Measurements from ENCODE around the gene PHGDH.

The PHGDH gene

DNA sequence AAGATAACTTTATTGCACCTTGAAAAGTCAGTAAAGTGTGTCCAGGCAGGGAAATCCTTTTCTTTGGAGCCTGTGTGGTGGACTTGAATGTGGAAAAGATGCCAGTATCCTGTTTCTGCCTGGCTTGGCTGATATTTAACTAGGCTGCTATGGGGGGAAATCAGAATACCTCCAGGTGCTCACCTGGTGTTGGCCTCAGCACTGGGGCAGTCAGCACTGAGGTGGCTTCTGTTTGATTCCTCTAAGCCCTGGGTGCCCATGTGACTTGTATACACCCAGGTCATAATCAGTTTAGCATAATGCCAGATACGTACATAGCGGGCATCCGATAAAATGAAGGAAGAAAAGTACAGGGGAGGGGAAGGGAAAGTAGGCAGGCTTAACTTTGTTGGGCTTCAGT is 7.2 kb downstream of the PHGDH start:
- Histone ChIP-seq H3K27me3 (ENCODE audit: control insufficient read depth, insufficient read depth, low read length) (no peaks in the 10 kb centered on the region), H3K4me2 (ENCODE audit: low read length) (no peak overlapping the region), H3K4me3 (ENCODE audit: low read length) (no peak overlapping the region), H3K36me3 (ENCODE audit: insufficient read depth, low read length) (peaks cover 10% of the 10 kb centered on the region), H3K9me3 (replicated peaks; ENCODE audit: low read length) (no peaks in the 10 kb centered on the region), H3K9ac (ENCODE audit: low read depth, low read length) (no peak overlapping the region), H3K4me1 (ENCODE audit: control insufficient read depth, insufficient read depth, low read length) (peaks cover 3% of the 10 kb centered on the region)

DNA sequence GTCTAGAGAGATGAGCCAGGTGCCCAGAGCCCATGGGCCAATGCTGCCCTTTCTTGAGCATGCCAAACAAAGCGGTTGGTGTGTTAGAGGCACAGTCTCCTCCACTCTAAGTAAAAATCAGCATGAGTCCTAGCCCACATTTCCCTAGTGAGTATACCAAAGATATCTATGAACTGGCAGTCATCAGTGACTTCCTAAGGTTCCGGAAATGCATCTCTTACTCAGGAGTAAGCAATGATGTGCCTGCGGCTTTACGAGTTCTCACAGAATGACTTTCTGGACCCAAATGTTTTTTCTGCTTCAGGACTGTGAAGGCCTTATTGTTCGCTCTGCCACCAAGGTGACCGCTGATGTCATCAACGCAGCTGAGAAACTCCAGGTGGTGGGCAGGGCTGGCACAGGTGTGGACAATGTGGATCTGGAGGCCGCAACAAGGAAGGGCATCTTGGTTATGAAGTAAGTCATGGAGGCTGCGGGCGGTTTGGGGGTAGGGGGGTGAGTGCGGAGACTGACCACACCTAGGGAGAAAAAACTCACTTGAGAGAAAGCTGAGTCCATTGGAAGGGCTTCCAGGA is 9.2 kb downstream of the PHGDH start:
- Histone ChIP-seq H3K4me2 (ENCODE audit: low read length) (no peak overlapping the region), H3K36me3 (ENCODE audit: insufficient read depth, low read length) (peaks cover 10% of the 10 kb centered on the region), H3K27me3 (ENCODE audit: control insufficient read depth, insufficient read depth, low read length) (no peaks in the 10 kb centered on the region), H3K4me3 (ENCODE audit: low read length) (no peak overlapping the region), H3K4me1 (ENCODE audit: control insufficient read depth, insufficient read depth, low read length) (no peaks in the 10 kb centered on the region), H3K9ac (ENCODE audit: low read depth, low read length) (no peak overlapping the region), H3K9me3 (replicated peaks; ENCODE audit: low read length) (no peaks in the 10 kb centered on the region)

- no peaks in the 10 kb centered on the region for H3K27me3 ChIP-seq (ENCODE audit: control insufficient read depth, insufficient read depth, low read length)
- no peak overlapping the region for H3K9ac ChIP-seq (ENCODE audit: low read depth, low read length)
- H3K4me3 ChIP-seq (ENCODE audit: low read length), result no peak overlapping the region
- H3K4me1 ChIP-seq (ENCODE audit: control insufficient read depth, insufficient read depth, low read length), result no peaks in the 10 kb centered on the region
- peaks cover 10% of the 10 kb centered on the region for H3K36me3 ChIP-seq (ENCODE audit: insufficient read depth, low read length)
- H3K4me2 ChIP-seq (ENCODE audit: low read length), result no peak overlapping the region
- no peaks in the 10 kb centered on the region for H3K9me3 ChIP-seq (replicated peaks; ENCODE audit: low read length)
Measured at GRCh38 chr1:119721896-119722295, 10.2 kb downstream of the PHGDH start.

- H3K9ac ChIP-seq (ENCODE audit: low read depth, low read length), result no peak overlapping the region
- H3K36me3 ChIP-seq (ENCODE audit: insufficient read depth, low read length), result peaks cover 10% of the 10 kb centered on the region
Measured at GRCh38 chr1:119724611-119725218, 13.0 kb downstream of the PHGDH start.

GRCh38 chr1:119725626-119726025 is 13.9 kb downstream of the PHGDH start:
- Histone ChIP-seq H3K9ac (ENCODE audit: low read depth, low read length) (no peak overlapping the region), H3K27me3 (ENCODE audit: control insufficient read depth, insufficient read depth, low read length) (no peaks in the 10 kb centered on the region), H3K4me1 (ENCODE audit: control insufficient read depth, insufficient read depth, low read length) (no peaks in the 10 kb centered on the region), H3K4me2 (ENCODE audit: low read length) (no peak overlapping the region), H3K9me3 (replicated peaks; ENCODE audit: low read length) (no peaks in the 10 kb centered on the region), H3K36me3 (ENCODE audit: insufficient read depth, low read length) (peaks cover 10% of the 10 kb centered on the region), H3K4me3 (ENCODE audit: low read length) (no peak overlapping the region)

More at GRCh38 chr1:119724611-119725218, 13.0 kb downstream of the PHGDH start:
- H3K27me3 ChIP-seq (ENCODE audit: control insufficient read depth, insufficient read depth, low read length), result no peaks in the 10 kb centered on the region
- no peak overlapping the region for H3K4me2 ChIP-seq (ENCODE audit: low read length)
- no peak overlapping the region for H3K4me3 ChIP-seq (ENCODE audit: low read length)
- no peaks in the 10 kb centered on the region for H3K9me3 ChIP-seq (replicated peaks; ENCODE audit: low read length)
- H3K4me1 ChIP-seq (ENCODE audit: control insufficient read depth, insufficient read depth, low read length), result no peaks in the 10 kb centered on the region

DNA sequence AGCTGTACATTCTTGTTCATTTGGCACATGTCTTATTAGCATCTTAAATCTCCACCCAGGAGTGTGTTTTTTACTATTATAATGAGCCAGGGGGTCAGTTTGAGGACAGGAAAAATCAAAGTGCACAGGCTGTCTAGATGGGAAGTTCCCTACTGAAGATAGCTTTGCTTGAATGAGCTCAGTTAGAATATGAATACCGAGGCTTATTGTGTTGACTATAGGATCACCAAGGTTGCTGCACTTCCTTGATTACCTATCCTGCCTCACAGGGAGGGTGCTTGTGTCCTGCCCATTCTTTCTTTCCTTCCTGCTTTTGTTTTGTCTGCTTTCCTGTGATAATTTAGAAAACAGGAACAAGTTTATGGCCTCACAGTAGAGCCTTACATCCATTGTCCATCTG is 16.3 kb downstream of the PHGDH start:
- no peaks in the 10 kb centered on the region for H3K9me3 ChIP-seq (replicated peaks; ENCODE audit: low read length)
- H3K36me3 ChIP-seq (ENCODE audit: insufficient read depth, low read length), result peaks cover 6% of the 10 kb centered on the region
- H3K4me2 ChIP-seq (ENCODE audit: low read length), result no peak overlapping the region
- no peak overlapping the region for H3K9ac ChIP-seq (ENCODE audit: low read depth, low read length)
- no peaks in the 10 kb centered on the region for H3K4me1 ChIP-seq (ENCODE audit: control insufficient read depth, insufficient read depth, low read length)
- H3K4me3 ChIP-seq (ENCODE audit: low read length), result no peak overlapping the region
- no peaks in the 10 kb centered on the region for H3K27me3 ChIP-seq (ENCODE audit: control insufficient read depth, insufficient read depth, low read length)

GRCh38 chr1:119729044-119729443 is 17.3 kb downstream of the PHGDH start:
- Histone ChIP-seq H3K9me3 (replicated peaks; ENCODE audit: low read length) (no peaks in the 10 kb centered on the region), H3K4me2 (ENCODE audit: low read length) (no peak overlapping the region), H3K27me3 (ENCODE audit: control insufficient read depth, insufficient read depth, low read length) (no peaks in the 10 kb centered on the region), H3K9ac (ENCODE audit: low read depth, low read length) (no peak overlapping the region), H3K4me3 (ENCODE audit: low read length) (no peak overlapping the region), H3K4me1 (ENCODE audit: control insufficient read depth, insufficient read depth, low read length) (no peaks in the 10 kb centered on the region), H3K36me3 (ENCODE audit: insufficient read depth, low read length) (no peaks in the 10 kb centered on the region)

DNA sequence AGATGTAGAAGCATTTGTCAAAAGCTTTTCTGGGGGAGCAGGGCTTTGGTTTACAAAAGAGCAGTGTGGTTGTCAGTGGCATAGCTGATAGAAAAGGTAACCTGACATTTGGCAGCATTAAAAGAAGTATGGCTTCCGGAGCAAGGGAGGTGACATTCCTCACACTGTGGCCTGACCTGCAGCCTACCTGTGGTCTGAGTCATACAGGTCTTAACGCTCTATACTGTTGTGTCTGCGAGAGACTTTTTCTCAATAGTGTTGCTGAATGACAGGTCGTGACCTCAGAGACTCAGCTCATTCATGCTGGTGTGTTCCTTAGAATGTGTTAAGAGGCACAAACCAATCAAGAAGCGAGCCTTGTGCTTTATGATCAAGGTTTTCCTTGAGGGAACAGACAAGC is 19.3 kb downstream of the PHGDH start:
- H3K4me3 ChIP-seq (ENCODE audit: low read length), result no peak overlapping the region
- H3K36me3 ChIP-seq (ENCODE audit: insufficient read depth, low read length), result peaks cover 3% of the 10 kb centered on the region
- no peaks in the 10 kb centered on the region for H3K27me3 ChIP-seq (ENCODE audit: control insufficient read depth, insufficient read depth, low read length)
- H3K4me2 ChIP-seq (ENCODE audit: low read length), result no peak overlapping the region
- no peaks in the 10 kb centered on the region for H3K9me3 ChIP-seq (replicated peaks; ENCODE audit: low read length)
- H3K9ac ChIP-seq (ENCODE audit: low read depth, low read length), result no peak overlapping the region
- no peaks in the 10 kb centered on the region for H3K4me1 ChIP-seq (ENCODE audit: control insufficient read depth, insufficient read depth, low read length)

GRCh38 chr1:119731741-119732430 is 20.2 kb downstream of the PHGDH start:
- Histone ChIP-seq H3K9ac (ENCODE audit: low read depth, low read length) (no peak overlapping the region), H3K4me2 (ENCODE audit: low read length) (no peak overlapping the region), H3K4me3 (ENCODE audit: low read length) (no peak overlapping the region), H3K9me3 (replicated peaks; ENCODE audit: low read length) (no peaks in the 10 kb centered on the region), H3K4me1 (ENCODE audit: control insufficient read depth, insufficient read depth, low read length) (no peaks in the 10 kb centered on the region), H3K27me3 (ENCODE audit: control insufficient read depth, insufficient read depth, low read length) (no peaks in the 10 kb centered on the region), H3K36me3 (ENCODE audit: insufficient read depth, low read length) (peaks cover 12% of the 10 kb centered on the region)

DNA sequence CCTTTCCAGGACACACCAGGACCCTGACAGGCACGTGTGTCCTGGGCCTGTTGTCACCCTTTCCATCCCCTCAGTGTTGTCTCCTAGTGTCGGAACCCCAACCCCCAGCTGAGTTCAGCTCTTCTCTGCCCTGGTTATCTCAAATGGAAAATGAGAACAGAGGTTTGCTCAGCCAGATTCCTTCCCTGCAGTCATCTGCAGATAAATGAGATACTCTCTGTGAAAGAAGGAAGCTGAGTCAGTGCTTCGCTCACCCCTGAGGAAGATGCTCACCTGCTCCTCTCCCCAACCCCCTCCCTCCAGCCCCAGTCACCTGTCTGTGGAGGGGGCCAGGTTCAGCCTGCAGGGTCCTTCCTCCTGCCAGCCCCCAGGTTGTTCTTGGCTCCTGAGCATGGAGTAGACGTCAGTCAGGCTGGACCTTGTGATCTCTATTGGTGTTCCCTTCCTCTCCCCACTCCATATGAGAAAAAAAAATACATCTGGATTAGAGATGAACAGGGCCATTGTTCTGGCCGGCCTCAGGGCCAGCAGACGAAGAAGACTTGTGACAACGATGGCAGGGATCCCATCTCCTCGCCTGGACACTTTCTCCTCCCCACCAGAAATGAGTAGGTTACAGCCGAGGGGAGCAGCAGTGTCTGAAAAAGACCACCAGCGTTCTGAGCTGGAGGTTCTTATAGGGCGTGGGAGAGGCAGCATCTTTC is 20.9 kb downstream of the PHGDH start:
- Histone ChIP-seq H3K9ac (ENCODE audit: low read depth, low read length) (no peak overlapping the region), H3K4me2 (ENCODE audit: low read length) (no peak overlapping the region), H3K4me1 (ENCODE audit: control insufficient read depth, insufficient read depth, low read length) (no peaks in the 10 kb centered on the region), H3K36me3 (ENCODE audit: insufficient read depth, low read length) (peaks cover 14% of the 10 kb centered on the region), H3K4me3 (ENCODE audit: low read length) (no peak overlapping the region), H3K27me3 (ENCODE audit: control insufficient read depth, insufficient read depth, low read length) (no peaks in the 10 kb centered on the region), H3K9me3 (replicated peaks; ENCODE audit: low read length) (no peaks in the 10 kb centered on the region)

DNA sequence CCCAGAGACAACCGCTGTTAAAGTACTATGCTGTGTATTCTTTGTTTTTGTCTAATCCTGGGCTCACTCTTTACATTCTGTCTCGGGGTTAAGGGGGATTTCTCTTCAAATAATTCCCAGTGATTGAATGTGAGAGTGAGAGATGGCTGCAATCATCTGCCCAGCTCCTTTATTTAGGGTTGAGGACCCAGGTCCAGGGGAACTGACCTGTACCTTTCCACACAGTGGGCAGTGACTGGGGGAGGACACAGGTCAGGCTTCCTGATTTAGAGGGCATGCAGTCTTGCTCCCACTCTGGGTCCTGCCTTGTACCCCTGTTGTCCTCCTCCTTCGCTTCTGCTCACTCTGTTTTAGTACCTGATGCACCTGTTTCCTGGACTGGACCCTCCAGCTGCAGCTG is 22.0 kb downstream of the PHGDH start:
- Histone ChIP-seq H3K9me3 (replicated peaks; ENCODE audit: low read length) (no peaks in the 10 kb centered on the region), H3K4me1 (ENCODE audit: control insufficient read depth, insufficient read depth, low read length) (no peaks in the 10 kb centered on the region), H3K9ac (ENCODE audit: low read depth, low read length) (no peak overlapping the region), H3K36me3 (ENCODE audit: insufficient read depth, low read length) (peaks cover 14% of the 10 kb centered on the region), H3K4me3 (ENCODE audit: low read length) (no peak overlapping the region), H3K27me3 (ENCODE audit: control insufficient read depth, insufficient read depth, low read length) (no peaks in the 10 kb centered on the region), H3K4me2 (ENCODE audit: low read length) (no peak overlapping the region)
